Large intestine (tissue), 12 donors: Measurements from ENCODE around the gene TSPY3. TPM values are rescaled to one million over a fixed set of nuclear protein-coding genes. Genes with fewer than 3 reads are reported as not detected.
"Not testable (repeated sequence)": the region's sequence is repeated elsewhere in the genome, so short reads cannot be mapped to it uniquely, and the experiment has no call there.

Experiments
- DNase-seq, 2 donors: peaks; one replicate each; pipeline versions ENCODE4 v3.0.0 to v3.0.0-alpha.2; 2013
- H3K27ac ChIP-seq: one replicate; pipeline ENCODE4 v1.5.1; 2013; ENCODE audit warnings: low read length
- H3K27me3 ChIP-seq: 2 replicates; pipeline ENCODE4 v1.6.1; 2013; ENCODE audit warnings: low read length; ENCODE audit not compliant: control insufficient read depth, insufficient read depth
- H3K36me3 ChIP-seq: 2 replicates; pipeline ENCODE4 v1.6.1; 2013; ENCODE audit warnings: low read length; ENCODE audit not compliant: control insufficient read depth, insufficient read depth
- H3K4me1 ChIP-seq: one replicate; pipeline ENCODE4 v1.6.1; 2013; ENCODE audit warnings: low read length; ENCODE audit not compliant: control insufficient read depth, insufficient read depth
- H3K4me3 ChIP-seq: one replicate; pipeline ENCODE4 v1.5.1; 2013; ENCODE audit warnings: low read length
- H3K9me3 ChIP-seq: one replicate; pipeline ENCODE4 v1.6.1; 2013; ENCODE audit warnings: mild to moderate bottlenecking, low read depth, low read length, moderate library complexity; ENCODE audit not compliant: control insufficient read depth
- WGBS: methylation state at CpG from one replicate; pipeline ENCODE4 v1.1.5; 2013; ENCODE audit warnings: low lambda C conversion rate; ENCODE audit not compliant: insufficient coverage; 5-methylcytosine and 5-hydroxymethylcytosine counted together
- long read RNA-seq, 11 donors: transcript quantifications; one replicate each; lab custom pipeline, GENCODE V29; 2026
- polyA plus RNA-seq: library from polyadenylated mRNA; unstranded; fragments of 120-200 nt; gene quantifications from one replicate; pipeline ENCODE4 v1.2.1, GENCODE V29; 2013

TSPY3 gene
- not detected for polyA plus RNA-seq
- long read RNA-seq, donor 1: 0 reads
- long read RNA-seq, donor 2: 0 reads
- long read RNA-seq, donor 3: 0 reads
- long read RNA-seq, donor 4: 0 reads
- long read RNA-seq, donor 5: 0 reads
- long read RNA-seq, donor 6: 0 reads
- long read RNA-seq, donor 7: 0 reads
- long read RNA-seq, donor 8: 0 reads
- long read RNA-seq, donor 9: 0 reads
- long read RNA-seq, donor 10: 0 reads
- long read RNA-seq, donor 11: 0 reads

GRCh38 chrY:9398121-9398520, at the start of gene TSPY3:
TSS of gene TSPY3 (plus strand) at chrY:9398421. CDS start at chrY:9398467, 46 bp downstream.
- not testable (repeated sequence) for H3K27ac ChIP-seq, H3K36me3 ChIP-seq, H3K9me3 ChIP-seq, DNase-seq, H3K4me1 ChIP-seq, H3K27me3 ChIP-seq, H3K4me3 ChIP-seq
- WGBS: no CpG with 5 or more reads among the region's 26 CpGs

- not testable (repeated sequence) for H3K27me3 ChIP-seq, DNase-seq, H3K4me1 ChIP-seq, H3K36me3 ChIP-seq, H3K9me3 ChIP-seq, H3K27ac ChIP-seq, H3K4me3 ChIP-seq
- WGBS: no CpG with 5 or more reads among the region's 25 CpGs
Measured at GRCh38 chrY:9357497-9357896, 40.7 kb upstream of the TSPY3 start, which contains the start of gene TSPY8. TSS of gene TSPY8 (plus strand) at chrY:9357797. CDS start at chrY:9357843, 46 bp downstream.

- not testable (repeated sequence) for DNase-seq, H3K27ac ChIP-seq, H3K36me3 ChIP-seq, H3K9me3 ChIP-seq, H3K4me1 ChIP-seq, H3K27me3 ChIP-seq, H3K4me3 ChIP-seq
- no CpG with 5 or more reads among the region's 26 CpGs for WGBS
Measured at GRCh38 chrY:9396527-9396926, 1.7 kb upstream of the TSPY3 start.

Other genes with a start within 250 kb of the TSPY3 start
- not detected for gene TSPY4, start 61.0 kb upstream of the TSPY3 start, polyA plus RNA-seq
- gene TSPY8, start 40.6 kb upstream of the TSPY3 start, polyA plus RNA-seq: not detected
- not detected for gene TSPY1, start 68.5 kb downstream of the TSPY3 start, polyA plus RNA-seq
- not detected for gene TSPY9, start 88.8 kb downstream of the TSPY3 start, polyA plus RNA-seq
- gene TSPY10, start 129.5 kb downstream of the TSPY3 start, polyA plus RNA-seq: not detected